HepG2 (cell line): ENCODE results near the gene HOPX. TPM values are rescaled to one million over a fixed set of nuclear protein-coding genes. Genes with fewer than 3 reads are reported as not detected.

Experiments used
- ATAC-seq: fragments of 200-7000 bp; cut with Tn5 transposase; 3 replicates; pipeline ENCODE4 v1.9.1; 2020; ENCODE audit warnings: mild to moderate bottlenecking, moderate library complexity
- BruUV-seq: library from RNA; stranded (reverse); fragments of 400-500 nt; replicated peaks from 2 replicates; lab custom pipeline; 2021; lab: Mats Ljungman, UMichigan
- CTCF ChIA-PET: fragments of 300-600 bp; formaldehyde crosslinking; extraction: SDS; loops from one replicate; lab custom pipeline; 2021; ENCODE audit warnings: low total read pairs, inconsistent platforms, low intra/inter-chr PET ratio; lab: Yijun Ruan, JAX
- POLR2A ChIA-PET: fragments of 350-600 bp; sonication (Branson Sonifier 250); formaldehyde crosslinking; loops from one replicate; lab custom pipeline; 2020; ENCODE audit warnings: antibody characterized with exemption, inconsistent platforms; lab: Yijun Ruan, JAX
- DNase-seq: peaks from one replicate; pipeline ENCODE4 v3.0.0-alpha.2; 2015; ENCODE audit warnings: low spot score
- FAIRE-seq: peaks from 3 replicates; lab custom pipeline; 2011; peaks lifted over from hg19 to GRCh38; lab: Jason Lieb, UNC
- H2AFZ ChIP-seq: one replicate; pipeline ENCODE4 v1.6.1; 2011; ENCODE audit warnings: low read length, inconsistent platforms
- H3K27ac ChIP-seq: fragments of 300-600 bp; 3 replicates; pipeline ENCODE4 v1.8.0; 2011; ENCODE audit warnings: mixed run types, mild to moderate bottlenecking, mixed read lengths, low read length, inconsistent platforms; ENCODE audit not compliant: insufficient read depth; ENCODE audit errors: extremely low read length
- H3K27me3 ChIP-seq, 2 experiments: fragments of 200-600 bp in 1 of 2; 2 replicates in 1 of 2; 3 replicates in 1 of 2; pipeline versions ENCODE4 v1.6.0 to v1.8.0; 2011; ENCODE audit warnings: low read length in 2 of 2, mild to moderate bottlenecking in 2 of 2, moderate library complexity in 2 of 2, inconsistent platforms in 1 of 2; ENCODE audit not compliant: insufficient read depth in 2 of 2, control insufficient read depth in 1 of 2
- H3K36me3 ChIP-seq, 2 experiments: fragments of 200-600 bp in 1 of 2; replicated peaks in 1 of 2; 2 replicates in 1 of 2; 3 replicates in 1 of 2; pipeline versions ENCODE4 v1.5.1 to v1.8.0; 2011; ENCODE audit warnings: low read length in 2 of 2, inconsistent platforms in 1 of 2; ENCODE audit not compliant: insufficient read depth in 2 of 2, control insufficient read depth in 1 of 2
- H3K4me1 ChIP-seq: 2 replicates; pipeline ENCODE4 v1.5.1; 2012; ENCODE audit warnings: low read length, inconsistent platforms; ENCODE audit not compliant: insufficient read depth
- H3K4me2 ChIP-seq: 2 replicates; pipeline ENCODE4 v1.6.0; 2011; ENCODE audit warnings: low read depth, low read length, inconsistent platforms
- H3K4me3 ChIP-seq, 3 experiments: fragments of 200-600 bp in 1 of 3; sonication (generic), shearing (Covaris generic) in 1 of 3; replicated peaks in 1 of 3; 2 replicates each; pipeline ENCODE4 v1.5.1; 2011 to 2016; ENCODE audit warnings: low read length in 3 of 3, inconsistent platforms in 2 of 3, low read depth in 2 of 3, mild to moderate bottlenecking in 2 of 3, control low read depth in 1 of 3, mixed read lengths in 1 of 3; ENCODE audit not compliant: insufficient read depth in 1 of 3
- H3K79me2 ChIP-seq: one replicate; pipeline ENCODE4 v1.6.1; 2011; ENCODE audit warnings: low read length, inconsistent platforms; ENCODE audit not compliant: insufficient read depth
- H3K9ac ChIP-seq: 2 replicates; pipeline ENCODE4 v1.6.0; 2011; ENCODE audit warnings: mild to moderate bottlenecking, low read depth, low read length, inconsistent platforms; ENCODE audit not compliant: insufficient read depth
- H3K9me3 ChIP-seq: 2 replicates; pipeline ENCODE4 v1.5.1; 2012; ENCODE audit warnings: mild to moderate bottlenecking, low read length
- H4K20me1 ChIP-seq: 2 replicates; pipeline ENCODE4 v1.6.0; 2011; ENCODE audit warnings: inconsistent platforms, mild to moderate bottlenecking, low read length, moderate library complexity; ENCODE audit not compliant: insufficient read depth
- ATF7-NPFF ChIP-seq: sonication (generic); formaldehyde crosslinking; IDR thresholded peaks from 2 replicates; pipeline ENCODE4 v1.8.1; 2023; ENCODE audit warnings: mild to moderate bottlenecking, low read depth, missing genetic modification reagents, moderate library complexity
- MTF2 ChIP-seq: sonication (generic); formaldehyde crosslinking; IDR thresholded peaks from 2 replicates; pipeline ENCODE4 v1.5.0; 2020; ENCODE audit warnings: missing genetic modification reagents, borderline replicate concordance
- TSC22D2 ChIP-seq: sonication (generic); formaldehyde crosslinking; IDR thresholded peaks from 2 replicates; pipeline ENCODE4 v1.5.1; 2020; ENCODE audit warnings: missing genetic modification reagents, mild to moderate bottlenecking, borderline replicate concordance
- ZNF766 ChIP-seq: sonication (generic); formaldehyde crosslinking; IDR thresholded peaks from 2 replicates; pipeline ENCODE4 v1.5.0; 2020; ENCODE audit warnings: missing genetic modification reagents, borderline replicate concordance
- WGBS: methylation state at CpG from one replicate; pipeline ENCODE4 v1.1.6; 2017; ENCODE audit warnings: low lambda C conversion rate; 5-methylcytosine and 5-hydroxymethylcytosine counted together
- in situ Hi-C: cut with HindIII; loops from 2 replicates; pipeline ENCODE4 v1.10.0; 2017; ENCODE audit warnings: low pct_unique_long_range_greater_than_20kb; ENCODE audit not compliant: extremely low pct_ligation_motif_present
- intact Hi-C: fragments of 100-400 bp; cut with micrococcal nuclease; formaldehyde crosslinking; loops from one replicate; pipeline ENCODE4 v1.10.0; 2022; ENCODE audit not compliant: unreplicated experiment
- polyA plus RNA-seq, 8 experiments: library from polyadenylated mRNA; depleted of rRNA in 3 of 8; stranded (reverse) in 7 of 8; unstranded in 1 of 8; fragments of >200 nt; fragmentation: Illumina TruSeq in 4 of 8; extraction: Trizol in 4 of 8; gene quantifications; 2 replicates each; pipeline versions ENCODE4 v1.2.1 to v1.2.3, GENCODE V29; 2011 to 2016; ENCODE audit warnings: low read depth in 4 of 8, missing spikeins in 1 of 8, mixed read lengths in 1 of 8; ENCODE audit not compliant: insufficient read depth in 1 of 8
- total RNA-seq, 5 experiments: library from RNA; depleted of rRNA; stranded (reverse); fragments of >200 nt; fragmentation: Illumina TruSeq; extraction: Trizol; gene quantifications; 2 replicates each; pipeline ENCODE4 v1.2.3, GENCODE V29; 2016; ENCODE audit warnings: low read depth in 1 of 5
- TF ChIP-seq, protein P1 (sequence below): IDR thresholded peaks from 2 replicates; pipeline ENCODE4 v1.6.1; 2016; ENCODE audit warnings: low read depth
- TF ChIP-seq, protein P2 (sequence below): sonication (generic); formaldehyde crosslinking; IDR thresholded peaks from 2 replicates; pipeline ENCODE4 v1.4.0; 2020; ENCODE audit warnings: mild to moderate bottlenecking, low read depth, missing genetic modification reagents
- TF ChIP-seq, protein P3 (sequence below): sonication (generic); formaldehyde crosslinking; IDR thresholded peaks from 2 replicates; pipeline ENCODE4 v1.8.1; 2023; ENCODE audit warnings: mild to moderate bottlenecking, missing genetic modification reagents
- TF ChIP-seq, protein P4 (sequence below): sonication (generic); formaldehyde crosslinking; IDR thresholded peaks from 2 replicates; pipeline ENCODE4 v1.4.0; 2020; ENCODE audit warnings: missing genetic modification reagents
- TF ChIP-seq, protein P5 (sequence below): sonication (generic); formaldehyde crosslinking; IDR thresholded peaks from 2 replicates; pipeline ENCODE4 v1.5.0; 2020; ENCODE audit warnings: mild to moderate bottlenecking, missing genetic modification reagents, borderline replicate concordance

HOPX gene
- total and polyA plus RNA-seq, 2 of the 13 experiments (the other 11 are each of a cell fraction or from before 2014, with no cell fraction given), result not detected

DNA sequence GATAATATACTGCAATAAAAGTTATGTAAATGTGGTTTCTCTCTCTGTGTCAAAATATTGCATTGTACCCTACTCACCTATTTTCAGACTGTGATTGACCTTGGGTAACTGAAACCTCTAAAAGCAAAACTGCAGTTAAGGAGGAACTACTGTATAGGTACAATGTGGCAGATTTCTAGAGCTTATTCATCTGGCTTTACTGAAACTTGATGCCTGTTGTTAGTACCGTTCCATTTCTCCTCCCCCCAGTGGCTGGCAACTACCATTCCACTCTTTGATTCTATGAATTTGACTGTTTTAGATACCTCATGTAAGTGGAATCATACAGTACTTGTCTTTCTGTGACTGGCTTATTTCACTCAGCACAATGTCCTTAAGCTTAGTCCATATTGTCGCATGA, 61.9 kb downstream of the HOPX start:
- POLR2A ChIA-PET, result no interaction called here
- DNase-seq (no peak), FAIRE-seq (no peak), ATAC-seq (no peak)
- Histone ChIP-seq H3K36me3 (no peaks in the 10 kb centered on the region), H3K4me3 (no peak overlapping the region), H3K9ac (no peak overlapping the region), H3K79me2 (no peaks in the 10 kb centered on the region), H4K20me1 (no peaks in the 10 kb centered on the region), H3K4me2 (no peak overlapping the region), H3K4me1 (no peaks in the 10 kb centered on the region), H3K27me3 (peaks cover 0 to 5% of the 10 kb centered on the region in 2 experiments; a peak in 2 of 5 replicates), H3K9me3 (0 out of 2 replicates have a peak, but pooled peaks cover under 1% of the 10 kb centered on the region), H3K27ac (no peak overlapping the region), H2AFZ (no peak overlapping the region)
- no TSS peak for BruUV-seq
- CTCF ChIA-PET, result no interaction called here
- in situ Hi-C loops, result no loop called here
- intact Hi-C loops, result no loop called here
- WGBS, result 22% methylated on average over 2 of the region's 2 CpGs
- TF ChIP-seq, protein P1, sequence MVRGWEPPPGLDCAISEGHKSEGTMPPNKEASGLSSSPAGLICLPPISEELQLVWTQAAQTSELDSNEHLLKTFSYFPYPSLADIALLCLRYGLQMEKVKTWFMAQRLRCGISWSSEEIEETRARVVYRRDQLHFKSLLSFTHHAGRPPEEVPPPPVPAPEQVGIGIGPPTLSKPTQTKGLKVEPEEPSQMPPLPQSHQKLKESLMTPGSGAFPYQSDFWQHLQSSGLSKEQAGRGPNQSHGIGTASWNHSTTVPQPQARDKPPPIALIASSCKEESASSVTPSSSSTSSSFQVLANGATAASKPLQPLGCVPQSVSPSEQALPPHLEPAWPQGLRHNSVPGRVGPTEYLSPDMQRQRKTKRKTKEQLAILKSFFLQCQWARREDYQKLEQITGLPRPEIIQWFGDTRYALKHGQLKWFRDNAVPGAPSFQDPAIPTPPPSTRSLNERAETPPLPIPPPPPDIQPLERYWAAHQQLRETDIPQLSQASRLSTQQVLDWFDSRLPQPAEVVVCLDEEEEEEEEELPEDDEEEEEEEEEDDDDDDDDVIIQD, result no peak
- TF ChIP-seq, protein P2, sequence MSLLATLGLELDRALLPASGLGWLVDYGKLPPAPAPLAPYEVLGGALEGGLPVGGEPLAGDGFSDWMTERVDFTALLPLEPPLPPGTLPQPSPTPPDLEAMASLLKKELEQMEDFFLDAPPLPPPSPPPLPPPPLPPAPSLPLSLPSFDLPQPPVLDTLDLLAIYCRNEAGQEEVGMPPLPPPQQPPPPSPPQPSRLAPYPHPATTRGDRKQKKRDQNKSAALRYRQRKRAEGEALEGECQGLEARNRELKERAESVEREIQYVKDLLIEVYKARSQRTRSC (CRISPR knock-in tag), result no peak
- no peak for TF ChIP-seq TSC22D2
- no peak for TF ChIP-seq ZNF766 (CRISPR knock-in tag)
- no peak for TF ChIP-seq ATF7-NPFF (CRISPR knock-in tag)
- no peak for TF ChIP-seq MTF2
- TF ChIP-seq, protein P3, sequence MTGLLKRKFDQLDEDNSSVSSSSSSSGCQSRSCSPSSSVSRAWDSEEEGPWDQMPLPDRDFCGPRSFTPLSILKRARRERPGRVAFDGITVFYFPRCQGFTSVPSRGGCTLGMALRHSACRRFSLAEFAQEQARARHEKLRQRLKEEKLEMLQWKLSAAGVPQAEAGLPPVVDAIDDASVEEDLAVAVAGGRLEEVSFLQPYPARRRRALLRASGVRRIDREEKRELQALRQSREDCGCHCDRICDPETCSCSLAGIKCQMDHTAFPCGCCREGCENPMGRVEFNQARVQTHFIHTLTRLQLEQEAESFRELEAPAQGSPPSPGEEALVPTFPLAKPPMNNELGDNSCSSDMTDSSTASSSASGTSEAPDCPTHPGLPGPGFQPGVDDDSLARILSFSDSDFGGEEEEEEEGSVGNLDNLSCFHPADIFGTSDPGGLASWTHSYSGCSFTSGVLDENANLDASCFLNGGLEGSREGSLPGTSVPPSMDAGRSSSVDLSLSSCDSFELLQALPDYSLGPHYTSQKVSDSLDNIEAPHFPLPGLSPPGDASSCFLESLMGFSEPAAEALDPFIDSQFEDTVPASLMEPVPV (CRISPR knock-in tag), result no peak
- TF ChIP-seq, protein P4, sequence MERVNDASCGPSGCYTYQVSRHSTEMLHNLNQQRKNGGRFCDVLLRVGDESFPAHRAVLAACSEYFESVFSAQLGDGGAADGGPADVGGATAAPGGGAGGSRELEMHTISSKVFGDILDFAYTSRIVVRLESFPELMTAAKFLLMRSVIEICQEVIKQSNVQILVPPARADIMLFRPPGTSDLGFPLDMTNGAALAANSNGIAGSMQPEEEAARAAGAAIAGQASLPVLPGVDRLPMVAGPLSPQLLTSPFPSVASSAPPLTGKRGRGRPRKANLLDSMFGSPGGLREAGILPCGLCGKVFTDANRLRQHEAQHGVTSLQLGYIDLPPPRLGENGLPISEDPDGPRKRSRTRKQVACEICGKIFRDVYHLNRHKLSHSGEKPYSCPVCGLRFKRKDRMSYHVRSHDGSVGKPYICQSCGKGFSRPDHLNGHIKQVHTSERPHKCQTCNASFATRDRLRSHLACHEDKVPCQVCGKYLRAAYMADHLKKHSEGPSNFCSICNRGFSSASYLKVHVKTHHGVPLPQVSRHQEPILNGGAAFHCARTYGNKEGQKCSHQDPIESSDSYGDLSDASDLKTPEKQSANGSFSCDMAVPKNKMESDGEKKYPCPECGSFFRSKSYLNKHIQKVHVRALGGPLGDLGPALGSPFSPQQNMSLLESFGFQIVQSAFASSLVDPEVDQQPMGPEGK, result no peak
- TF ChIP-seq, protein P5, sequence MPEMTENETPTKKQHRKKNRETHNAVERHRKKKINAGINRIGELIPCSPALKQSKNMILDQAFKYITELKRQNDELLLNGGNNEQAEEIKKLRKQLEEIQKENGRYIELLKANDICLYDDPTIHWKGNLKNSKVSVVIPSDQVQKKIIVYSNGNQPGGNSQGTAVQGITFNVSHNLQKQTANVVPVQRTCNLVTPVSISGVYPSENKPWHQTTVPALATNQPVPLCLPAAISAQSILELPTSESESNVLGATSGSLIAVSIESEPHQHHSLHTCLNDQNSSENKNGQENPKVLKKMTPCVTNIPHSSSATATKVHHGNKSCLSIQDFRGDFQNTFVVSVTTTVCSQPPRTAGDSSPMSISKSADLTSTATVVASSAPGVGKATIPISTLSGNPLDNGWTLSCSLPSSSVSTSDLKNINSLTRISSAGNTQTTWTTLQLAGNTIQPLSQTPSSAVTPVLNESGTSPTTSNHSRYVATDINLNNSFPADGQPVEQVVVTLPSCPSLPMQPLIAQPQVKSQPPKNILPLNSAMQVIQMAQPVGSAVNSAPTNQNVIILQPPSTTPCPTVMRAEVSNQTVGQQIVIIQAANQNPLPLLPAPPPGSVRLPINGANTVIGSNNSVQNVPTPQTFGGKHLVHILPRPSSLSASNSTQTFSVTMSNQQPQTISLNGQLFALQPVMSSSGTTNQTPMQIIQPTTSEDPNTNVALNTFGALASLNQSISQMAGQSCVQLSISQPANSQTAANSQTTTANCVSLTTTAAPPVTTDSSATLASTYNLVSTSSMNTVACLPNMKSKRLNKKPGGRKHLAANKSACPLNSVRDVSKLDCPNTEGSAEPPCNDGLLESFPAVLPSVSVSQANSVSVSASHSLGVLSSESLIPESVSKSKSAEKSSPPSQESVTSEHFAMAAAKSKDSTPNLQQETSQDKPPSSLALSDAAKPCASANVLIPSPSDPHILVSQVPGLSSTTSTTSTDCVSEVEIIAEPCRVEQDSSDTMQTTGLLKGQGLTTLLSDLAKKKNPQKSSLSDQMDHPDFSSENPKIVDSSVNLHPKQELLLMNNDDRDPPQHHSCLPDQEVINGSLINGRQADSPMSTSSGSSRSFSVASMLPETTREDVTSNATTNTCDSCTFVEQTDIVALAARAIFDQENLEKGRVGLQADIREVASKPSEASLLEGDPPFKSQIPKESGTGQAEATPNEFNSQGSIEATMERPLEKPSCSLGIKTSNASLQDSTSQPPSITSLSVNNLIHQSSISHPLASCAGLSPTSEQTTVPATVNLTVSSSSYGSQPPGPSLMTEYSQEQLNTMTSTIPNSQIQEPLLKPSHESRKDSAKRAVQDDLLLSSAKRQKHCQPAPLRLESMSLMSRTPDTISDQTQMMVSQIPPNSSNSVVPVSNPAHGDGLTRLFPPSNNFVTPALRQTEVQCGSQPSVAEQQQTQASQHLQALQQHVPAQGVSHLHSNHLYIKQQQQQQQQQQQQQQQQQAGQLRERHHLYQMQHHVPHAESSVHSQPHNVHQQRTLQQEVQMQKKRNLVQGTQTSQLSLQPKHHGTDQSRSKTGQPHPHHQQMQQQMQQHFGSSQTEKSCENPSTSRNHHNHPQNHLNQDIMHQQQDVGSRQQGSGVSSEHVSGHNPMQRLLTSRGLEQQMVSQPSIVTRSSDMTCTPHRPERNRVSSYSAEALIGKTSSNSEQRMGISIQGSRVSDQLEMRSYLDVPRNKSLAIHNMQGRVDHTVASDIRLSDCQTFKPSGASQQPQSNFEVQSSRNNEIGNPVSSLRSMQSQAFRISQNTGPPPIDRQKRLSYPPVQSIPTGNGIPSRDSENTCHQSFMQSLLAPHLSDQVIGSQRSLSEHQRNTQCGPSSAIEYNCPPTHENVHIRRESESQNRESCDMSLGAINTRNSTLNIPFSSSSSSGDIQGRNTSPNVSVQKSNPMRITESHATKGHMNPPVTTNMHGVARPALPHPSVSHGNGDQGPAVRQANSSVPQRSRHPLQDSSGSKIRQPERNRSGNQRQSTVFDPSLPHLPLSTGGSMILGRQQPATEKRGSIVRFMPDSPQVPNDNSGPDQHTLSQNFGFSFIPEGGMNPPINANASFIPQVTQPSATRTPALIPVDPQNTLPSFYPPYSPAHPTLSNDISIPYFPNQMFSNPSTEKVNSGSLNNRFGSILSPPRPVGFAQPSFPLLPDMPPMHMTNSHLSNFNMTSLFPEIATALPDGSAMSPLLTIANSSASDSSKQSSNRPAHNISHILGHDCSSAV (CRISPR knock-in tag), result no peak
